ENCODE results near the gene POLQ.

GRCh38 chr3:121552379-121552778 is 6.6 kb upstream of the POLQ start:
- TF ChIP-seq SIN3A (IDR thresholded peaks at IDR 0.05; ENCODE audit: low read depth), result no peak
- TF ChIP-seq FOSL1 (IDR thresholded peaks at IDR 0.05; ENCODE audit: low read depth), result no peak
- no peak for TF ChIP-seq RAD21 (IDR thresholded peaks at IDR 0.05; ENCODE audit: low read depth)
